ENCODE data around the gene PCGF5.

Gene PCGF5

DNA sequence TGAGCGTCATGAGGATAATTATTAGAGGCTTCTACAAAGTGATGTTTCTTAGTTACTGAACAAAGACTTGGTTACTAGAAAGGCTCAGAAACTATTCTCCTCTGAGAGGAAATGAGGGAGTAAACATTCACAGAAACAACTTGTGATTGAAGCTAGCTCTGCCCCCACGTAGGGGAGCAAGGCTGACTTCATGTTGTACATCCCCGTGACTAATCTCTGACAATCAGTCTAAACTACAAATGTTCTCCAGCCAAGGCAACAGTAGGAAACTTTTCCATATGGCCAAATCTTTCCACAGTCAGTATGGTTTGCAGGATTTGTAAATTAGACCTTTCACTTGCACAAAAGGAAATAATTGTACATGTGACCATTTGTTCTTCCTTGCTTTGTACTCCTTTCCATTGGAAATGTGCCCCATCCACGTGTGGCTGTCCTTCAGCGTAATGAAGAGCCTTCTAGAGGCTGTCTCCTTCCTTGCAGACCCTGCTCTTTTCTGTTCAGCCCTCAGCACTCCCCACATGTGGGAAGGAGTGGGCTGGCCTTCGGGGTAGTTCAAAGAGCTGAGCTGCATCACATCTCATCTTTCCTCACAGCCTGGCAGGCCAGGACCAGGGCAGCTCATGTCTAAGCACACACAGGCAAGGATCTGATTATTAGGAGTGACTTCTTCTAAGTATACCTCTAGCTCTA is 93.5 kb downstream of the PCGF5 start:
- TF ChIP-seq SPI1 (IDR thresholded peaks at IDR 0.05; ENCODE audit: borderline replicate concordance, low read depth), result no peak
- no peak for TF ChIP-seq GABPA (IDR thresholded peaks at IDR 0.05; ENCODE audit: low read depth)
- no peak for TF ChIP-seq POLR2AphosphoS5 (IDR thresholded peaks at IDR 0.05; ENCODE audit: low read depth)
- TF ChIP-seq, protein P1, sequence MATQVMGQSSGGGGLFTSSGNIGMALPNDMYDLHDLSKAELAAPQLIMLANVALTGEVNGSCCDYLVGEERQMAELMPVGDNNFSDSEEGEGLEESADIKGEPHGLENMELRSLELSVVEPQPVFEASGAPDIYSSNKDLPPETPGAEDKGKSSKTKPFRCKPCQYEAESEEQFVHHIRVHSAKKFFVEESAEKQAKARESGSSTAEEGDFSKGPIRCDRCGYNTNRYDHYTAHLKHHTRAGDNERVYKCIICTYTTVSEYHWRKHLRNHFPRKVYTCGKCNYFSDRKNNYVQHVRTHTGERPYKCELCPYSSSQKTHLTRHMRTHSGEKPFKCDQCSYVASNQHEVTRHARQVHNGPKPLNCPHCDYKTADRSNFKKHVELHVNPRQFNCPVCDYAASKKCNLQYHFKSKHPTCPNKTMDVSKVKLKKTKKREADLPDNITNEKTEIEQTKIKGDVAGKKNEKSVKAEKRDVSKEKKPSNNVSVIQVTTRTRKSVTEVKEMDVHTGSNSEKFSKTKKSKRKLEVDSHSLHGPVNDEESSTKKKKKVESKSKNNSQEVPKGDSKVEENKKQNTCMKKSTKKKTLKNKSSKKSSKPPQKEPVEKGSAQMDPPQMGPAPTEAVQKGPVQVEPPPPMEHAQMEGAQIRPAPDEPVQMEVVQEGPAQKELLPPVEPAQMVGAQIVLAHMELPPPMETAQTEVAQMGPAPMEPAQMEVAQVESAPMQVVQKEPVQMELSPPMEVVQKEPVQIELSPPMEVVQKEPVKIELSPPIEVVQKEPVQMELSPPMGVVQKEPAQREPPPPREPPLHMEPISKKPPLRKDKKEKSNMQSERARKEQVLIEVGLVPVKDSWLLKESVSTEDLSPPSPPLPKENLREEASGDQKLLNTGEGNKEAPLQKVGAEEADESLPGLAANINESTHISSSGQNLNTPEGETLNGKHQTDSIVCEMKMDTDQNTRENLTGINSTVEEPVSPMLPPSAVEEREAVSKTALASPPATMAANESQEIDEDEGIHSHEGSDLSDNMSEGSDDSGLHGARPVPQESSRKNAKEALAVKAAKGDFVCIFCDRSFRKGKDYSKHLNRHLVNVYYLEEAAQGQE (IDR thresholded peaks at IDR 0.05; ENCODE audit: insufficient replicate concordance, low read depth), result no peak
- TF ChIP-seq, protein P2, sequence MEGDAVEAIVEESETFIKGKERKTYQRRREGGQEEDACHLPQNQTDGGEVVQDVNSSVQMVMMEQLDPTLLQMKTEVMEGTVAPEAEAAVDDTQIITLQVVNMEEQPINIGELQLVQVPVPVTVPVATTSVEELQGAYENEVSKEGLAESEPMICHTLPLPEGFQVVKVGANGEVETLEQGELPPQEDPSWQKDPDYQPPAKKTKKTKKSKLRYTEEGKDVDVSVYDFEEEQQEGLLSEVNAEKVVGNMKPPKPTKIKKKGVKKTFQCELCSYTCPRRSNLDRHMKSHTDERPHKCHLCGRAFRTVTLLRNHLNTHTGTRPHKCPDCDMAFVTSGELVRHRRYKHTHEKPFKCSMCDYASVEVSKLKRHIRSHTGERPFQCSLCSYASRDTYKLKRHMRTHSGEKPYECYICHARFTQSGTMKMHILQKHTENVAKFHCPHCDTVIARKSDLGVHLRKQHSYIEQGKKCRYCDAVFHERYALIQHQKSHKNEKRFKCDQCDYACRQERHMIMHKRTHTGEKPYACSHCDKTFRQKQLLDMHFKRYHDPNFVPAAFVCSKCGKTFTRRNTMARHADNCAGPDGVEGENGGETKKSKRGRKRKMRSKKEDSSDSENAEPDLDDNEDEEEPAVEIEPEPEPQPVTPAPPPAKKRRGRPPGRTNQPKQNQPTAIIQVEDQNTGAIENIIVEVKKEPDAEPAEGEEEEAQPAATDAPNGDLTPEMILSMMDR (IDR thresholded peaks at IDR 0.05; ENCODE audit: insufficient read depth, low read length), result no peak
- no peak overlapping the region for H3K4me3 ChIP-seq (replicated peaks; ENCODE audit: insufficient read depth, low read length)
- peaks cover 6% of the 10 kb centered on the region for H3K27me3 ChIP-seq (ENCODE audit: insufficient read depth, poor library complexity, severe bottlenecking)
- DNase-seq (ENCODE audit: low read depth in 1 of 2, low spot score in 1 of 2), result no peak
- no peak overlapping the region for H3K27ac ChIP-seq (replicated peaks)

DNA sequence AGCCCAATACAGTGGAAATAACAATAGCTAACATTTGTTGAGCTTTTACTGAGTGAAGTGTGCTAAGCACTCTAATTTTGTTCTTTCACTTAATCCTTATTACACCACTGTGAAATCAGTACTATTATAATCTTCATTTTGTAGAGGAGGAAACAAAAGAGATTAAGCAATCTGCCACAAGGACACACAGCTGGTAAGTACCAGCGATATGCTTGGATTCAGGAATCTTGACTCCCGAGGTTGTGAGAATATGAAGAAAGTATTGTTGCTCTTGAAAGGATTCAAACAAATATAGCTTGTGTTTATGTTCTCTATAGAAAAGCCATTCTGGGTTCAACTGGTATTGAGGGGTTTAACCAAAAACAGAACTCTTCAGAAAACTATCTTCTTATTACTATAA is 96.0 kb downstream of the PCGF5 start:
- no peak for DNase-seq (ENCODE audit: low read depth in 1 of 2, low spot score in 1 of 2)
- TF ChIP-seq, protein P2 (IDR thresholded peaks at IDR 0.05; ENCODE audit: insufficient read depth, low read length), result no peak
- TF ChIP-seq, protein P1 (IDR thresholded peaks at IDR 0.05; ENCODE audit: insufficient replicate concordance, low read depth), result no peak
- TF ChIP-seq GABPA (IDR thresholded peaks at IDR 0.05; ENCODE audit: low read depth) (no peak), POLR2AphosphoS5 (IDR thresholded peaks at IDR 0.05; ENCODE audit: low read depth) (no peak), SPI1 (IDR thresholded peaks at IDR 0.05; ENCODE audit: borderline replicate concordance, low read depth) (no peak)
- H3K27me3 ChIP-seq (ENCODE audit: insufficient read depth, poor library complexity, severe bottlenecking), result peaks cover 3% of the 10 kb centered on the region
- no peak overlapping the region for H3K4me3 ChIP-seq (replicated peaks; ENCODE audit: insufficient read depth, low read length)
- no peak overlapping the region for H3K27ac ChIP-seq (replicated peaks)

DNA sequence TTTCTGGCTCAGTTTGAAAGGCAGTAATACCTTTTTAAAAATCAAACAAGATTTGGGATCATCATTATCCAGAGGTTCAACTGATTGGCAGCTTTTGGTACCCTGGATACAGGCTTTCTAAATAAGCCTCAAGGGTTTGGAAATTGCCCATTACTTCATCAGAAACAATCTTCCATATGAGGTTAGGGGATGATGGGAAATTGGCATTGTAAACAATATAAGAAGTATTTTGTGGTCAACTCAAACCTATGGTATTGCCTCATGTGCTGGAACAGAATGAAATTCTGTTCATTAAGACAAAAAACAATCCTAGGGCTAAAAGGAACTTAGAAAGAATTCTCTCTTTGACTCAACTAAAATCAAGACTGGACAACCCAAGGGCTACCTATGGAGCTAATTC is 97.1 kb downstream of the PCGF5 start:
- Histone ChIP-seq H3K27ac (replicated peaks) (no peak overlapping the region), H3K27me3 (ENCODE audit: insufficient read depth, poor library complexity, severe bottlenecking) (no peaks in the 10 kb centered on the region), H3K4me3 (replicated peaks; ENCODE audit: insufficient read depth, low read length) (no peak overlapping the region)
- TF ChIP-seq POLR2AphosphoS5 (IDR thresholded peaks at IDR 0.05; ENCODE audit: low read depth), result no peak
- TF ChIP-seq, protein P2 (IDR thresholded peaks at IDR 0.05; ENCODE audit: insufficient read depth, low read length), result no peak
- TF ChIP-seq, protein P1 (IDR thresholded peaks at IDR 0.05; ENCODE audit: insufficient replicate concordance, low read depth), result no peak
- no peak for TF ChIP-seq GABPA (IDR thresholded peaks at IDR 0.05; ENCODE audit: low read depth)
- no peak for TF ChIP-seq SPI1 (IDR thresholded peaks at IDR 0.05; ENCODE audit: borderline replicate concordance, low read depth)
- DNase-seq (ENCODE audit: low read depth in 1 of 2, low spot score in 1 of 2), result no peak

Data from HL-60 (cell line).